Lower lobe of right lung (tissue), 2 donors: Measurements from ENCODE around the gene MAP6D1. TPM values are rescaled to one million over a fixed set of nuclear protein-coding genes. Genes with fewer than 3 reads are reported as not detected.

ENCODE experiments used
- ATAC-seq, 2 donors: fragments of 200-7000 bp; cut with Tn5 transposase; one replicate each; pipeline ENCODE4 v1.9.1; 2020 to 2022; ENCODE audit warnings: mild to moderate bottlenecking in 2 of 2, moderate library complexity in 2 of 2
- DNase-seq: peaks from one replicate; pipeline ENCODE4 v3.0.0-alpha.2; 2020
- H3K27ac ChIP-seq: fragments of 200-600 bp; one replicate; pipeline ENCODE4 v1.8.0; 2022
- H3K27me3 ChIP-seq: fragments of 200-600 bp; one replicate; pipeline ENCODE4 v1.8.0; 2022; ENCODE audit warnings: low read depth
- H3K36me3 ChIP-seq: fragments of 200-600 bp; one replicate; pipeline ENCODE4 v1.8.0; 2022; ENCODE audit warnings: mild to moderate bottlenecking
- H3K4me1 ChIP-seq: fragments of 200-600 bp; one replicate; pipeline ENCODE4 v1.8.0; 2022
- H3K4me3 ChIP-seq: fragments of 200-600 bp; one replicate; pipeline ENCODE4 v1.8.0; 2022; ENCODE audit warnings: mild to moderate bottlenecking
- H3K9me3 ChIP-seq: fragments of 200-600 bp; one replicate; pipeline ENCODE4 v1.8.0; 2022
- CTCF ChIP-seq: fragments of 200-600 bp; IDR thresholded peaks from one replicate; pipeline ENCODE4 v1.8.0; 2022; ENCODE audit warnings: antibody characterized with exemption, mild to moderate bottlenecking
- intact Hi-C: fragments of 100-400 bp; cut with DNase I; formaldehyde crosslinking; loops from one replicate; pipeline ENCODE4 v1.11.0; 2022
- total RNA-seq: library from RNA; stranded (reverse); fragmentation: NEBNext Ultra II Directional; extraction: Animal tissue kit (Norgen Biotek cat#: 25700); gene quantifications from one replicate; pipeline ENCODE4 v1.2.1, GENCODE V29; 2021
- donor health status: DM: no; HTN: yes; CAD: no; lungs with severe emphysema.

Gene MAP6D1
- total RNA-seq, 1 donor from 2014 or later = 1.9 TPM

GRCh38 chr3:183800243-183800863 is 25.0 kb downstream of the MAP6D1 start:
- Histone ChIP-seq H3K27ac (no peak overlapping the region), H3K27me3 (no peaks in the 10 kb centered on the region), H3K4me1 (no peaks in the 10 kb centered on the region), H3K9me3 (no peaks in the 10 kb centered on the region), H3K4me3 (no peak overlapping the region), H3K36me3 (peaks cover 83% of the 10 kb centered on the region)
- DNase-seq (no peak), ATAC-seq (no peak)
- no peak for TF ChIP-seq CTCF
- intact Hi-C loops = no loop called here

GRCh38 chr3:183799461-183799860 is 25.9 kb downstream of the MAP6D1 start:
- no peak for TF ChIP-seq CTCF
- H3K27ac ChIP-seq = no peak overlapping the region
- H3K36me3 ChIP-seq = peaks cover 74% of the 10 kb centered on the region
- DNase-seq = no peak
- no peak overlapping the region for H3K4me3 ChIP-seq
- H3K27me3 ChIP-seq = no peaks in the 10 kb centered on the region
- no peak for ATAC-seq
- intact Hi-C loops = no loop called here
- H3K4me1 ChIP-seq = no peaks in the 10 kb centered on the region
- H3K9me3 ChIP-seq = no peaks in the 10 kb centered on the region

GRCh38 chr3:183797996-183798395 is 27.4 kb downstream of the MAP6D1 start:
- Histone ChIP-seq H3K27me3 (no peaks in the 10 kb centered on the region), H3K9me3 (no peaks in the 10 kb centered on the region), H3K4me1 (no peaks in the 10 kb centered on the region), H3K27ac (no peak overlapping the region), H3K4me3 (no peak overlapping the region), H3K36me3 (peaks cover 70% of the 10 kb centered on the region)
- TF ChIP-seq CTCF = no peak
- intact Hi-C loops = no loop called here
- DNase-seq = no peak
- no peak for ATAC-seq

- no peak for TF ChIP-seq CTCF
- H3K36me3 ChIP-seq = peaks cover 70% of the 10 kb centered on the region
- no peaks in the 10 kb centered on the region for H3K4me1 ChIP-seq
- H3K27ac ChIP-seq = no peak overlapping the region
- no peaks in the 10 kb centered on the region for H3K27me3 ChIP-seq
- intact Hi-C loops = no loop called here
- ATAC-seq = no peak
- no peaks in the 10 kb centered on the region for H3K9me3 ChIP-seq
- no peak for DNase-seq
- no peak overlapping the region for H3K4me3 ChIP-seq
Observed at GRCh38 chr3:183796372-183796771, 29.0 kb downstream of the MAP6D1 start.

- ATAC-seq (no peak), DNase-seq (no peak)
- peaks cover 73% of the 10 kb centered on the region for H3K36me3 ChIP-seq
- H3K4me3 ChIP-seq = no peak overlapping the region
- TF ChIP-seq CTCF = no peak
- intact Hi-C loops = no loop called here
- H3K4me1 ChIP-seq = no peaks in the 10 kb centered on the region
- H3K27me3 ChIP-seq = no peaks in the 10 kb centered on the region
- no peaks in the 10 kb centered on the region for H3K9me3 ChIP-seq
- no peak overlapping the region for H3K27ac ChIP-seq
Observed at GRCh38 chr3:183794452-183794851, 30.9 kb downstream of the MAP6D1 start.

- Histone ChIP-seq H3K4me3 (no peak overlapping the region), H3K9me3 (no peaks in the 10 kb centered on the region), H3K27ac (no peak overlapping the region), H3K4me1 (no peaks in the 10 kb centered on the region), H3K36me3 (peaks cover 70% of the 10 kb centered on the region), H3K27me3 (no peaks in the 10 kb centered on the region)
- ATAC-seq (no peak), DNase-seq (no peak)
- intact Hi-C loops = no loop called here
- TF ChIP-seq CTCF = no peak
Observed at GRCh38 chr3:183792976-183793375, 32.4 kb downstream of the MAP6D1 start.
